HFFc6 (cell line): ENCODE results near the gene ZNF569. TPM values are rescaled to one million over a fixed set of nuclear protein-coding genes. Genes with fewer than 3 reads are reported as not detected.
A peak's percentile ranks its signal among the peaks of the same experiment; 100 is the strongest.

Source experiments
- DNase-seq: peaks from one replicate; pipeline ENCODE4 v3.0.0-alpha.2; 2018
- H3K27ac Mint-ChIP-seq: 2 replicates; pipeline ENCODE4 v1.8.0; 2020; ENCODE audit warnings: mild to moderate bottlenecking, mixed read lengths
- H3K27me3 Mint-ChIP-seq: 2 replicates; pipeline ENCODE4 v1.8.0; 2021; ENCODE audit warnings: mild to moderate bottlenecking, moderate library complexity, mixed read lengths; ENCODE audit not compliant: insufficient read depth
- H3K36me3 Mint-ChIP-seq: 2 replicates; pipeline ENCODE4 v1.8.0; 2021; ENCODE audit warnings: low read depth, mixed read lengths
- H3K4me1 Mint-ChIP-seq: 2 replicates; pipeline ENCODE4 v1.8.0; 2020; ENCODE audit warnings: low read depth, mixed read lengths
- H3K4me3 Mint-ChIP-seq: 2 replicates; pipeline ENCODE4 v1.8.0; 2020; ENCODE audit warnings: mild to moderate bottlenecking, moderate library complexity, mixed read lengths
- H3K9me3 Mint-ChIP-seq: 2 replicates; pipeline ENCODE4 v1.8.0; 2020; ENCODE audit warnings: mild to moderate bottlenecking, mixed read lengths
- CTCF ChIP-seq: fragments of 200-600 bp; sonication (generic); IDR thresholded peaks from 2 replicates; pipeline ENCODE4 v1.5.0; 2021; ENCODE audit warnings: antibody characterized with exemption, mild to moderate bottlenecking
- total RNA-seq, 6 experiments: library from RNA; stranded (reverse); fragmentation: NEBNext Ultra II Directional; extraction: Animal tissue kit (Norgen Biotek cat#: 25700); gene quantifications; 2 replicates in 1 of 6; 3 replicates in 5 of 6; pipeline ENCODE4 v1.2.3, GENCODE V29; 2021

ZNF569 gene
- total RNA-seq, 6 experiments from 2014 or later, result 5.3 to 8.9 (median 6.2) TPM

- no peak for TF ChIP-seq CTCF
- Mint-ChIP-seq H3K27ac (no peak overlapping the region; the same call in 1 of the 2 replicates), H3K4me3 (peak overlapping the region; percentile 94), H3K27me3 (peaks cover 2% of the 10 kb centered on the region), H3K9me3 (peaks cover 39% of the 10 kb centered on the region), H3K36me3 (peaks cover 32% of the 10 kb centered on the region), H3K4me1 (peaks cover 33% of the 10 kb centered on the region)
- DNase-seq, result no peak
These were observed 3.0 kb upstream of the ZNF569 start for GRCh38 chr19:37470216-37470615.

- Mint-ChIP-seq H3K27ac (peak within 1 kb of the TSS; percentile 91), H3K4me3 (peak within 1 kb of the TSS; percentile 94), H3K4me1 (peaks cover 33% of the 10 kb centered on the region), H3K36me3 (peaks cover 39% of the 10 kb centered on the region), H3K27me3 (peaks cover 2% of the 10 kb centered on the region), H3K9me3 (peaks cover 45% of the 10 kb centered on the region)
- DNase-seq, result peak; percentile 85
- TF ChIP-seq CTCF, result no peak
These were observed 1.9 kb upstream of the ZNF569 start, which contains the start of gene ZNF570 for GRCh38 chr19:37468961-37469777. TSS of gene ZNF570 (plus strand) at chr19:37469356. CDS start at chr19:37470355, 999 bp downstream.

- Mint-ChIP-seq H3K27ac (peak overlapping the region; percentile 96), H3K27me3 (peaks cover 2% of the 10 kb centered on the region), H3K9me3 (peaks cover 45% of the 10 kb centered on the region), H3K36me3 (peaks cover 39% of the 10 kb centered on the region), H3K4me3 (peak overlapping the region; percentile 98), H3K4me1 (peaks cover 33% of the 10 kb centered on the region)
- TF ChIP-seq CTCF, result no peak
- DNase-seq, result no peak
These were observed 405 bp upstream of the ZNF569 start for GRCh38 chr19:37467608-37468090.

- TF ChIP-seq CTCF, result no peak
- no peak for DNase-seq
- peaks cover 39% of the 10 kb centered on the region for H3K36me3 Mint-ChIP-seq
- peaks cover 2% of the 10 kb centered on the region for H3K27me3 Mint-ChIP-seq
- H3K4me3 Mint-ChIP-seq, result peak overlapping the region; percentile 98
- peak overlapping the region; percentile 96 for H3K27ac Mint-ChIP-seq
- peaks cover 45% of the 10 kb centered on the region for H3K9me3 Mint-ChIP-seq
- peaks cover 33% of the 10 kb centered on the region for H3K4me1 Mint-ChIP-seq
These were observed 907 bp downstream of the ZNF569 start for GRCh38 chr19:37466277-37466797.

- Mint-ChIP-seq H3K4me1 (no peaks in the 10 kb centered on the region), H3K27me3 (peaks cover 3% of the 10 kb centered on the region; the same call in 1 of the 2 replicates), H3K4me3 (no peak overlapping the region), H3K36me3 (peaks cover 82% of the 10 kb centered on the region), H3K27ac (no peak overlapping the region), H3K9me3 (peaks cover 94% of the 10 kb centered on the region)
- TF ChIP-seq CTCF, result no peak
- DNase-seq, result no peak
These were observed 14.6 kb downstream of the ZNF569 start for GRCh38 chr19:37452500-37453245.
